Brain microvascular endothelial cell (primary cell): ENCODE data around the gene TFF3.

Experiments
- DNase-seq: peaks from one replicate; pipeline ENCODE4 v3.0.0-alpha.2; 2020
- H3K27ac ChIP-seq: fragments of 250-450 bp; sonication (Bioruptor Pico); 2 replicates; pipeline ENCODE4 v1.5.1; 2020; ENCODE audit warnings: mild to moderate bottlenecking, moderate library complexity
- H3K27me3 ChIP-seq: fragments of 250-450 bp; sonication (Bioruptor Pico); replicated peaks from 2 replicates; pipeline ENCODE4 v1.5.1; 2020; ENCODE audit warnings: mild to moderate bottlenecking
- H3K36me3 ChIP-seq: fragments of 250-450 bp; sonication (Bioruptor Pico); replicated peaks from 2 replicates; pipeline ENCODE4 v1.5.1; 2020; ENCODE audit warnings: mild to moderate bottlenecking
- H3K4me3 ChIP-seq: 2 replicates; pipeline ENCODE4 v1.5.1; 2011; ENCODE audit warnings: low read depth, mild to moderate bottlenecking, control low read depth, low read length, moderate library complexity
- in situ Hi-C: cut with HindIII; loops from 2 replicates; pipeline ENCODE4 v1.10.0; 2017; ENCODE audit warnings: low sequenced_read_pairs, low pct_ligation_motif_present
- TF ChIP-seq, protein P1 (sequence below): IDR thresholded peaks from 2 replicates; pipeline ENCODE4 v1.5.1; 2011; ENCODE audit warnings: low read depth, mild to moderate bottlenecking, moderate library complexity, low read length, control low read depth, inconsistent platforms; ENCODE audit errors: missing control alignments

The TFF3 gene

GRCh38 chr21:42349420-42350317 is 34.5 kb upstream of the TFF3 start:
- Histone ChIP-seq H3K27me3 (no peaks in the 10 kb centered on the region), H3K27ac (no peak overlapping the region), H3K36me3 (no peaks in the 10 kb centered on the region), H3K4me3 (no peak overlapping the region)
- TF ChIP-seq, protein P1, sequence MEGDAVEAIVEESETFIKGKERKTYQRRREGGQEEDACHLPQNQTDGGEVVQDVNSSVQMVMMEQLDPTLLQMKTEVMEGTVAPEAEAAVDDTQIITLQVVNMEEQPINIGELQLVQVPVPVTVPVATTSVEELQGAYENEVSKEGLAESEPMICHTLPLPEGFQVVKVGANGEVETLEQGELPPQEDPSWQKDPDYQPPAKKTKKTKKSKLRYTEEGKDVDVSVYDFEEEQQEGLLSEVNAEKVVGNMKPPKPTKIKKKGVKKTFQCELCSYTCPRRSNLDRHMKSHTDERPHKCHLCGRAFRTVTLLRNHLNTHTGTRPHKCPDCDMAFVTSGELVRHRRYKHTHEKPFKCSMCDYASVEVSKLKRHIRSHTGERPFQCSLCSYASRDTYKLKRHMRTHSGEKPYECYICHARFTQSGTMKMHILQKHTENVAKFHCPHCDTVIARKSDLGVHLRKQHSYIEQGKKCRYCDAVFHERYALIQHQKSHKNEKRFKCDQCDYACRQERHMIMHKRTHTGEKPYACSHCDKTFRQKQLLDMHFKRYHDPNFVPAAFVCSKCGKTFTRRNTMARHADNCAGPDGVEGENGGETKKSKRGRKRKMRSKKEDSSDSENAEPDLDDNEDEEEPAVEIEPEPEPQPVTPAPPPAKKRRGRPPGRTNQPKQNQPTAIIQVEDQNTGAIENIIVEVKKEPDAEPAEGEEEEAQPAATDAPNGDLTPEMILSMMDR = no peak
- in situ Hi-C loops = no loop called here
- no peak for DNase-seq

DNA sequence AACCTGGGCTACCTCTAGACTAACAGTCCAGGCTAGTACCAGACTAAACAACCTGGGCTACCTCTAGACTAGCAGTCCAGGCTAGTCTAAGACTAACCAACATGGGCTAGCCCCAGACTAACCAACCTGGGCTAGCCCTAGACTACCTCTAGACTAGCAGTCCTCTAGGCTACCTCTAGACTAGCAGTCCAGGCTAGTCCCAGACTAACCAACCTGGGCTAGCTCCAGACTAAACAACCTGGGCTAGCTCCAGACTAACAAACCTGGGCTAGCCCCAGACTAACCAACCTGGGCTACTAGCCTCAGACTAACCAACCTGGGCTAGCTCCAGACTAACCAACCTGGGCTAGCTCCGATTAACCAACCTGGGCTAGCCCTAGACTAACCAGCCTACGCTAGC is 33.6 kb upstream of the TFF3 start:
- Histone ChIP-seq H3K4me3 (no peak overlapping the region), H3K27ac (no peak overlapping the region), H3K36me3 (no peaks in the 10 kb centered on the region), H3K27me3 (no peaks in the 10 kb centered on the region)
- no peak for DNase-seq
- TF ChIP-seq, protein P1 = no peak
- in situ Hi-C loops = no loop called here

DNA sequence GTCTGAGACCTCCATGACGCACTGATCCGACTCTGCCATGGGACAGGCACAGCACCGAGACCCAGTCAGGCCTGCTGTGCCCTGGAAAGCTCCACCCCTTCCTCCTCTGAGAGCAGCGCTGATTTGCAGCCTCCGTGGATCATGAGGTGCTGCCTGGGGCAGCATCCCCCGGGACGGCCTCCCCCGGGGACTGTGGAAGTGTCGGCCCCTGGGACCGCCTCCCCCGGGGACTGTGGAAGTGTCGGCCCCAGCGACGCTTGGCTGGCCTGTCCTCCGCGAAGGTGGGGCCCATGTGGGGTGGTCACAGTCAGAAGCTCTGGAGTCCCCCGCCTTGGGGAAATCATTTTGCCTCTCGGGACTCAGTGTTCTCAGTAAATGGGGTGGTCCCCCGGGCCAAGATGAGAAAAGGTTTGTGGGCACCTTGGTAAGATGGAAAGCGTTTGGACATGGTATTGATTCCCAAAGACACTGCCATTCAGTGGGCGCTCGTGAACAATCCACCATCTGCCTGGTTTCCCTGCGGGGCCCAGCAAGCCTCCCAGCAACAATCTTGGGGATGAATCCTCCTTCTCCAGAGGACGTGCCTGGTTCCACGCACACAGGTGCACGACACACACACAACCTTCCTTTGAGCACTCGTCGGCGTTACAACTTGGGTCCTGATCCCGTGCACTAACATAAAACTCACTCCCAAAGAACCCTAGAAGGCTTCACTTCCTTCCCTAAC is 32.6 kb upstream of the TFF3 start:
- in situ Hi-C loops = no loop called here
- no peaks in the 10 kb centered on the region for H3K36me3 ChIP-seq
- TF ChIP-seq, protein P1 = no peak

DNA sequence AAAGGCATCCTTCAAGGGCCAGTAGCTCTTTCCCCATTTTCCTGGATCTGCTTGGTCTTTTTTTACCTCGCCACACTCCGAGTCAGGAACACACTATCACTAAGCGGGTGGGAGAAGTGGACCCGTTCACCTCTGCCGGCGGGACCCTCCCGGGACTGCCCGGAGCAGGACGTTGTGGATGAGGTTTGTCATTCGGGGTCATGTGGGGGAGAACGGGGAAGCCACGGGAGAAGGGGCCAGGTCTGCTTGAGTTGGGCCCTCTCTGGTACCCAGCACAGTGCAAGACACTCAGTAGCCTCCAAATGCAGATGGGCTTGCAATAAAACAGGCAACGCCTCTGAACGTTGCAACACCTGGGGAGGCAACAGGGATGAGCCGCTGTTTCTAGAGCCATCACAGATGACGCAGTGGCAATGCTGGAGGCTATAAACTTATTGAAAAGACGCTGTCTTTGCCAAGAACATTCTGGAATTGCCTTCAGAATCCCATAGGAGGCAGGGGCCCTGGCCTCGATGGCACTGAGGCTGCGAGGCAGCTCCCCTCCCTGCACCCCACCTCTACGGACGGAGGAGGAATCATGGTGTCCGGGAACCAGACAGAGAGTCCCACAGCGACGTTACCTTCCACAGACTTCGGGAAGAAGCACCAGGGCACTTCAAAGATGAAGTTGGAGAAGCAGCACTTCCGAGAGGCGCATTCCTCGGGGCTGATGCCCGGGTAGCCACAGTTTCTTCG is 31.8 kb upstream of the TFF3 start:
- H3K27me3 ChIP-seq = no peaks in the 10 kb centered on the region
- no peak overlapping the region for H3K4me3 ChIP-seq
- TF ChIP-seq, protein P1 = no peak
- no peaks in the 10 kb centered on the region for H3K36me3 ChIP-seq
- no peak for DNase-seq
- in situ Hi-C loops = no loop called here
- no peak overlapping the region for H3K27ac ChIP-seq

More for the DNA sequence above, 32.6 kb upstream of the TFF3 start:
- DNase-seq = no peak
- H3K27me3 ChIP-seq = no peaks in the 10 kb centered on the region
- H3K4me3 ChIP-seq = no peak overlapping the region
- H3K27ac ChIP-seq = no peak overlapping the region

GRCh38 chr21:42346441-42346840 is 31.2 kb upstream of the TFF3 start:
- H3K4me3 ChIP-seq = no peak overlapping the region
- TF ChIP-seq, protein P1 = no peak
- no peaks in the 10 kb centered on the region for H3K27me3 ChIP-seq
- H3K36me3 ChIP-seq = no peaks in the 10 kb centered on the region
- in situ Hi-C loops = no loop called here
- no peak for DNase-seq
- H3K27ac ChIP-seq = no peak overlapping the region
